Measurements from ENCODE around the gene RAD51B.

RAD51B gene

GRCh38 chr14:67879026-67879425 is 59.4 kb downstream of the RAD51B start:
- Histone ChIP-seq H3K27ac (replicated peaks) (no peak overlapping the region), H3K27me3 (ENCODE audit: insufficient read depth, poor library complexity, severe bottlenecking) (no peaks in the 10 kb centered on the region), H3K4me3 (replicated peaks; ENCODE audit: insufficient read depth, low read length) (no peak overlapping the region)
- DNase-seq (ENCODE audit: low read depth in 1 of 2, low spot score in 1 of 2) = no peak
- TF ChIP-seq GABPA (IDR thresholded peaks at IDR 0.05; ENCODE audit: low read depth) (no peak), REST (IDR thresholded peaks at IDR 0.05; ENCODE audit: insufficient replicate concordance, low read depth) (no peak), POLR2AphosphoS5 (IDR thresholded peaks at IDR 0.05; ENCODE audit: low read depth) (no peak), SPI1 (IDR thresholded peaks at IDR 0.05; ENCODE audit: borderline replicate concordance, low read depth) (no peak), CTCF (IDR thresholded peaks at IDR 0.05; ENCODE audit: insufficient read depth, low read length) (no peak)

- Histone ChIP-seq H3K27ac (replicated peaks) (no peak overlapping the region), H3K4me3 (replicated peaks; ENCODE audit: insufficient read depth, low read length) (no peak overlapping the region), H3K27me3 (ENCODE audit: insufficient read depth, poor library complexity, severe bottlenecking) (no peaks in the 10 kb centered on the region)
- TF ChIP-seq POLR2AphosphoS5 (IDR thresholded peaks at IDR 0.05; ENCODE audit: low read depth) (no peak), SPI1 (IDR thresholded peaks at IDR 0.05; ENCODE audit: borderline replicate concordance, low read depth) (no peak), REST (IDR thresholded peaks at IDR 0.05; ENCODE audit: insufficient replicate concordance, low read depth) (no peak), GABPA (IDR thresholded peaks at IDR 0.05; ENCODE audit: low read depth) (no peak), CTCF (IDR thresholded peaks at IDR 0.05; ENCODE audit: insufficient read depth, low read length) (no peak)
- DNase-seq (ENCODE audit: low read depth in 1 of 2, low spot score in 1 of 2) = no peak
These were observed 61.6 kb downstream of the RAD51B start for GRCh38 chr14:67881225-67881624.

GRCh38 chr14:67882986-67883555 is 63.5 kb downstream of the RAD51B start:
- no peaks in the 10 kb centered on the region for H3K27me3 ChIP-seq (ENCODE audit: insufficient read depth, poor library complexity, severe bottlenecking)
- H3K27ac ChIP-seq (replicated peaks) = no peak overlapping the region
- DNase-seq (ENCODE audit: low read depth in 1 of 2, low spot score in 1 of 2) = no peak
- no peak for TF ChIP-seq REST (IDR thresholded peaks at IDR 0.05; ENCODE audit: insufficient replicate concordance, low read depth)
- no peak for TF ChIP-seq GABPA (IDR thresholded peaks at IDR 0.05; ENCODE audit: low read depth)
- no peak for TF ChIP-seq SPI1 (IDR thresholded peaks at IDR 0.05; ENCODE audit: borderline replicate concordance, low read depth)
- TF ChIP-seq POLR2AphosphoS5 (IDR thresholded peaks at IDR 0.05; ENCODE audit: low read depth) = no peak
- TF ChIP-seq CTCF (IDR thresholded peaks at IDR 0.05; ENCODE audit: insufficient read depth, low read length) = no peak
- H3K4me3 ChIP-seq (replicated peaks; ENCODE audit: insufficient read depth, low read length) = no peak overlapping the region

Measured in HL-60 (cell line).